NCI-H128 (cell line): ENCODE data around the gene INO80C.

ENCODE experiments used
- DNase-seq: peaks from one replicate; lab custom pipeline; 2025; ENCODE audit not compliant: unreplicated experiment; lab: John Stamatoyannopoulos, UW

The INO80C gene

GRCh38 chr18:35513181-35513936 lies 15.6 kb upstream of the INO80C start:
- DNase-seq, result no peak

GRCh38 chr18:35512761-35513160 lies 15.0 kb upstream of the INO80C start:
- DNase-seq, result no peak

GRCh38 chr18:35511833-35512232 lies 14.1 kb upstream of the INO80C start:
- DNase-seq, result no peak

GRCh38 chr18:35511428-35511827 lies 13.7 kb upstream of the INO80C start:
- no peak for DNase-seq

GRCh38 chr18:35510076-35510651 lies 12.4 kb upstream of the INO80C start:
- DNase-seq, result no peak

GRCh38 chr18:35508746-35509338 lies 11.1 kb upstream of the INO80C start:
- DNase-seq, result no peak

- DNase-seq, result no peak
Measured at GRCh38 chr18:35508030-35508429, 10.3 kb upstream of the INO80C start.

GRCh38 chr18:35507623-35508022 lies 9.9 kb upstream of the INO80C start:
- DNase-seq, result no peak

- no peak for DNase-seq
Measured at GRCh38 chr18:35507192-35507591, 9.4 kb upstream of the INO80C start.

GRCh38 chr18:35506024-35506712 lies 8.4 kb upstream of the INO80C start:
- no peak for DNase-seq

- DNase-seq, result no peak
Measured at GRCh38 chr18:35504996-35505395, 7.2 kb upstream of the INO80C start.

GRCh38 chr18:35502052-35502451 lies 4.3 kb upstream of the INO80C start:
- DNase-seq, result no peak

- no peak for DNase-seq
Measured at GRCh38 chr18:35501369-35501768, 3.6 kb upstream of the INO80C start.

- DNase-seq, result no peak
Measured at GRCh38 chr18:35500113-35500512, 2.4 kb upstream of the INO80C start.

GRCh38 chr18:35497027-35497369 lies 762 bp downstream of the INO80C start:
- DNase-seq, result no peak

GRCh38 chr18:35495536-35496314 lies 2.0 kb downstream of the INO80C start:
- DNase-seq, result no peak

- DNase-seq, result no peak
Measured at GRCh38 chr18:35494251-35495220, 3.2 kb downstream of the INO80C start.

- DNase-seq, result no peak
Measured at GRCh38 chr18:35491700-35492077, 6.1 kb downstream of the INO80C start.

GRCh38 chr18:35490894-35491699 lies 6.7 kb downstream of the INO80C start:
- DNase-seq, result no peak
